Activated CD4-positive, alpha-beta T cell treated with anti-CD3 and anti-CD28 coated beads, Interleukin-2, amount 10 ng/mL, durations not matched to agents 7 days and 5 days (primary cell): ENCODE results near the gene MZT2B. TPM values are rescaled to one million over a fixed set of nuclear protein-coding genes. Genes with fewer than 3 reads are reported as not detected.
"Not testable (repeated sequence)": the region's sequence is repeated elsewhere in the genome, so short reads cannot be mapped to it uniquely, and the experiment has no call there.

ENCODE experiments used
- CTCF ChIA-PET: fragments of 350-600 bp; sonication (Branson Sonifier 250); formaldehyde crosslinking; loops from one replicate; lab custom pipeline; 2021; ENCODE audit warnings: antibody characterized with exemption; lab: Charles Lee
- POLR2A ChIA-PET: fragments of 350-600 bp; sonication (Branson Sonifier 250); formaldehyde crosslinking; loops from one replicate; lab custom pipeline; 2021; ENCODE audit warnings: antibody characterized with exemption; lab: Charles Lee
- DNase-seq: peaks from one replicate; pipeline ENCODE4 v3.0.0-alpha.2; 2020
- H3K27ac Mint-ChIP-seq: one replicate; pipeline ENCODE4 v1.8.0; 2021; ENCODE audit warnings: mild to moderate bottlenecking, moderate library complexity, mixed read lengths
- H3K27me3 Mint-ChIP-seq: one replicate; pipeline ENCODE4 v1.8.0; 2021; ENCODE audit warnings: mixed read lengths
- H3K36me3 Mint-ChIP-seq: one replicate; pipeline ENCODE4 v1.8.0; 2021; ENCODE audit warnings: low read depth, mixed read lengths
- H3K4me1 Mint-ChIP-seq: one replicate; pipeline ENCODE4 v1.8.0; 2021; ENCODE audit warnings: mixed read lengths
- H3K4me3 Mint-ChIP-seq: one replicate; pipeline ENCODE4 v1.8.0; 2021; ENCODE audit warnings: mild to moderate bottlenecking, moderate library complexity, mixed read lengths
- H3K9me3 Mint-ChIP-seq: one replicate; pipeline ENCODE4 v1.8.0; 2021; ENCODE audit warnings: mixed read lengths
- total RNA-seq, 2 experiments: library from RNA; stranded (reverse); gene quantifications; one replicate each; pipeline ENCODE4 v1.2.3, GENCODE V29; 2021

MZT2B gene
- total RNA-seq, 2 experiments from 2014 or later = 387 to 417 TPM

DNA sequence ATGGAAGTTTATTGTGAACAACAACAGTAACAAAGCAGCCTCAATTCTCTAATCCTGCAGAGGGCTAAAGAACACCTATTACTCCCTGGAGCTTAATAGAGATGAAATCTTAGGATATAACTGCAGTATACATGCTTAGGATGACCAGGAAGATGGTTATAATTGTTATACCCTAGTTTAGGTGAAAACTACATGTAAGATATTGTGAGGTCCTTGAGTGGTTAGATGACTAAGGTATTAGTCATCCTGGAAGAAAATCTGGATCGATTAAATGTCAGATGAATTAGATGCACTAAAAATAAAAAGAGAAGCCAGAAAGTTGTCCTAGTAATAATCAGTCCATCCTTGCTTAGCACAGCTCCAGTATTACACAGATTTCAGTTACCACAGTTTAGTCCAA, 38.4 kb downstream of the MZT2B start:
- H3K27ac Mint-ChIP-seq, H3K9me3 Mint-ChIP-seq, CTCF ChIA-PET, H3K36me3 Mint-ChIP-seq, DNase-seq, H3K4me1 Mint-ChIP-seq, H3K4me3 Mint-ChIP-seq, POLR2A ChIA-PET: not testable (repeated sequence)
- peaks cover 24% of the 10 kb centered on the region for H3K27me3 Mint-ChIP-seq

GRCh38 chr2:130222523-130222922, 40.5 kb downstream of the MZT2B start:
- H3K4me1 Mint-ChIP-seq, POLR2A ChIA-PET, DNase-seq, H3K9me3 Mint-ChIP-seq, H3K4me3 Mint-ChIP-seq, H3K27ac Mint-ChIP-seq, CTCF ChIA-PET, H3K36me3 Mint-ChIP-seq: not testable (repeated sequence)
- H3K27me3 Mint-ChIP-seq = peaks cover 12% of the 10 kb centered on the region

DNA sequence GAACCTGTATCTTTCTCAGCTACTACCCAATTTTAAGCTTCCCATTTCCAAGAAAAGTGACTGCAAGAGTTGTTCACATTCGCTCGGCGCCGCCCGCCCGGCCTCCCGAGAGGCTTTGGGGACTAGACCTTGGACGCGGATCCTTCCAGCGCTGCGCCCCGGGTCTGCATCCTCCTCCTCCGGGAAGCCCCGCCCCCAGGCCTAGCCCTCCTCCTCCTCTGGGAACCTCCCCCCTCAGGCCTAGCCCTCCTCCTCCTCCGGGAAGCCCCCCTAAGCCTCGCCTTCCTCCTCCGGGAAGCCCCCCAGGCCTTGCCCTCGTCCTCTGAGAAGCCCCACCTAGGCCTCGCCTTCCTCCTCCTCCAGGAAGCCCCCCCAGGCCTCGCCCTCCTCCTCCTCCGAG, 45.9 kb downstream of the MZT2B start:
- DNase-seq, H3K27me3 Mint-ChIP-seq, H3K4me1 Mint-ChIP-seq, CTCF ChIA-PET, H3K9me3 Mint-ChIP-seq, POLR2A ChIA-PET, H3K36me3 Mint-ChIP-seq, H3K4me3 Mint-ChIP-seq: not testable (repeated sequence)
- peak overlapping the region; percentile 25 for H3K27ac Mint-ChIP-seq

GRCh38 chr2:130228467-130229160, 46.6 kb downstream of the MZT2B start:
- H3K27ac Mint-ChIP-seq, H3K9me3 Mint-ChIP-seq, H3K36me3 Mint-ChIP-seq, DNase-seq, H3K4me1 Mint-ChIP-seq, CTCF ChIA-PET, H3K4me3 Mint-ChIP-seq, POLR2A ChIA-PET, H3K27me3 Mint-ChIP-seq: not testable (repeated sequence)

GRCh38 chr2:130229161-130229510, 47.1 kb downstream of the MZT2B start:
- POLR2A ChIA-PET, H3K9me3 Mint-ChIP-seq, CTCF ChIA-PET, H3K4me3 Mint-ChIP-seq, H3K36me3 Mint-ChIP-seq, H3K27ac Mint-ChIP-seq, H3K4me1 Mint-ChIP-seq, H3K27me3 Mint-ChIP-seq: not testable (repeated sequence)
- peak; percentile 31 for DNase-seq

- H3K4me3 Mint-ChIP-seq, CTCF ChIA-PET, DNase-seq, H3K27ac Mint-ChIP-seq, POLR2A ChIA-PET, H3K27me3 Mint-ChIP-seq, H3K4me1 Mint-ChIP-seq, H3K36me3 Mint-ChIP-seq, H3K9me3 Mint-ChIP-seq: not testable (repeated sequence)
Measured at GRCh38 chr2:130230376-130230775, 48.3 kb downstream of the MZT2B start.

DNA sequence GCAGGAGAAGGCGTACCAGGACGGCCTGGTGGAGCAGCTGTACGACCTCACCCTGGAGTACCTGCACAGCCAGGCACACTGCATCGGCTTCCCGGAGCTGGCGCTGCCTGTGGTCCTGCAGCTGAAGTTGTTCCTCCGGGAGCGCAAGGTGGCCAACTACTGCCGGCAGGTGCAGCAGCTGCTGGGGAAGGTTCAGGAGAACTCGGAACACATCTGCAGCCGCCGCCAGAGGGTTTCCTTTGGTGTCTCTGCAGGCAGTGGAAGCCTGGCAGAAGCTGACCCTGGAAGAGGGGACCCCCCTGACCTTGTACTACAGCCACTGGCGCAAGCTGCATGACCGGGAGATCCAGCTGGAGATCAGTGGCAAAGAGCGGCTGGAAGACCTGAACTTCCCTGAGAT, 48.8 kb downstream of the MZT2B start:
- DNase-seq, H3K4me3 Mint-ChIP-seq, H3K27me3 Mint-ChIP-seq, H3K27ac Mint-ChIP-seq, H3K36me3 Mint-ChIP-seq, H3K4me1 Mint-ChIP-seq, H3K9me3 Mint-ChIP-seq, POLR2A ChIA-PET, CTCF ChIA-PET: not testable (repeated sequence)

DNA sequence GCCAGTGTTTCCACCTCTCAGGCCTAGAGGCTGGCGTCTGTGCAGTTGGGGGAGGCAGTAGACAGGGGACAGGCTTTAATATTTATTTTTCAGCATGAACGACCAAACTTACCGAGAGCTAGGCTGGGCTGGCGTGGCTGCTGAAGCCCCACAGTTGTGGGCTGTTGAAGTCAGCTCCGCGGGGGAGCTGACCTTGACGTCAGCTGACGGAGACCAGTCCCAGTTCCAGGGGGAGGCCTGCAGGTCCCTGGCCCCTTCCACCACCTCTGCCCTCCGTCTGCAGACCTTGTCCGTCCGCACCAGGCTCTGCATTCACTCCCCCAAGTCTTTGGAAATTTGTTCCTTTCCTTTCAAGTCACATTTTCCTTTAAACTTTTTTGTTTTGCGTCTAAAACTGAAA, 49.6 kb downstream of the MZT2B start:
- Mint-ChIP-seq H3K9me3 (no peaks in the 10 kb centered on the region), H3K36me3 (no peaks in the 10 kb centered on the region), H3K27ac (no peak overlapping the region), H3K4me1 (no peaks in the 10 kb centered on the region), H3K4me3 (no peak overlapping the region), H3K27me3 (peaks cover 6% of the 10 kb centered on the region)
- ChIA-PET CTCF (no interaction called here), POLR2A (no interaction called here)
- no peak for DNase-seq

DNA sequence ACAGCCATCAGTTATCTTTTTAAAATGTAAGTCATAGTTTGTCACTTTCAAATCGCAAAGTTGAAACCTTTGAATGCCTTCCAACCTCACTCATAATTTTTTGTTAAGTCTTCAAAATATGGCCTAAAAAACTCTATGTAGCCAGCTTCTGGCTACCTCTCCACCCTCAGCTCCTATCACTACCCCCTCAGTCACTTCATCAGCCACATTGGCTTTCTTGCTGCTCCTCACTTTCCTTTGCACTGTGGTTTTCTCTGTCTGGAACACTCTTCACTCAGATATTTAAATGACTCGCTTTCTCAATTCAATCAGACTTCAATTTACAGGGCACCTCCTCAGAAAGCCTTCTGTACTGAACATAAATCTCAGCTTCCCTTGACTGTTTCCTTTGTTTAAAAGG, 51.0 kb downstream of the MZT2B start:
- H3K9me3 Mint-ChIP-seq, H3K27me3 Mint-ChIP-seq, CTCF ChIA-PET, DNase-seq, POLR2A ChIA-PET, H3K4me3 Mint-ChIP-seq, H3K27ac Mint-ChIP-seq, H3K36me3 Mint-ChIP-seq, H3K4me1 Mint-ChIP-seq: not testable (repeated sequence)

GRCh38 chr2:130239581-130239980, 57.5 kb downstream of the MZT2B start:
- CTCF ChIA-PET = interaction anchor here (0.7 kb wide), 1 partner anchor 481 kb away, joined by 3 read pairs; no protein-coding TSS in a partner anchor
- POLR2A ChIA-PET, H3K36me3 Mint-ChIP-seq, H3K4me3 Mint-ChIP-seq, DNase-seq, H3K4me1 Mint-ChIP-seq, H3K9me3 Mint-ChIP-seq, H3K27ac Mint-ChIP-seq: not testable (repeated sequence)
- H3K27me3 Mint-ChIP-seq = peaks cover 14% of the 10 kb centered on the region

Other genes starting within 250 kb of the MZT2B start
- gene RAB6C, start 202.6 kb upstream of the MZT2B start, total RNA-seq = not detected
- not detected for gene POTEF, start 53.0 kb upstream of the MZT2B start, total RNA-seq
- gene CCDC74B, start 37.1 kb upstream of the MZT2B start, total RNA-seq = 1 to 10 TPM; 1.1 to 1.7 TPM
- gene SMPD4, start 660 bp upstream of the MZT2B start, total RNA-seq = 10 to 100 TPM; 70.9 to 71.3 TPM
- not detected for gene TUBA3E, start 16.2 kb downstream of the MZT2B start, total RNA-seq
- gene IMP4, start 160.6 kb downstream of the MZT2B start, total RNA-seq = 10 to 100 TPM; 71.1 to 75.2 TPM
- gene PTPN18, start 173.8 kb downstream of the MZT2B start, total RNA-seq = 10 to 100 TPM; 88.2 to 89.2 TPM